H1 (cell line): Measurements from ENCODE around the gene NUP88. TPM values are rescaled to one million over a fixed set of nuclear protein-coding genes. Genes with fewer than 3 reads are reported as not detected.
"Not testable (repeated sequence)": the region's sequence is repeated elsewhere in the genome, so short reads cannot be mapped to it uniquely, and the experiment has no call there.

Experiments
- CTCF ChIA-PET: fragments of 300-600 bp; sonication (Branson Sonifier 250); formaldehyde crosslinking; loops from one replicate; lab custom pipeline; 2021; ENCODE audit not compliant: partially characterized antibody; lab: Charles Lee
- POLR2A ChIA-PET: fragments of 300-600 bp; sonication (Branson Sonifier 250); formaldehyde crosslinking; loops from one replicate; lab custom pipeline; 2021; ENCODE audit warnings: inconsistent platforms; ENCODE audit not compliant: partially characterized antibody; lab: Charles Lee
- DNase-seq, 2 experiments: peaks; one replicate each; pipeline versions ENCODE4 v3.0.0 to v3.0.0-alpha.2; 2010 to 2022; ENCODE audit warnings: low spot score in 2 of 2, low read depth in 1 of 2, mixed read lengths in 1 of 2
- FAIRE-seq: peaks from 2 replicates; lab custom pipeline; 2011; peaks lifted over from hg19 to GRCh38; lab: Jason Lieb, UNC
- H2AFZ ChIP-seq: 2 replicates; pipeline ENCODE4 v1.8.1; 2012; ENCODE audit warnings: low read length, inconsistent platforms
- H2AK5ac ChIP-seq: 2 replicates; pipeline ENCODE4 v1.6.1; 2013; ENCODE audit warnings: low read depth, low read length
- H2BK120ac ChIP-seq: replicated peaks from 2 replicates; pipeline ENCODE3; 2013; ENCODE audit warnings: low read depth, low read length, inconsistent platforms
- H2BK12ac ChIP-seq: 2 replicates; pipeline ENCODE4 v1.6.1; 2013; ENCODE audit warnings: low read depth, low read length
- H2BK15ac ChIP-seq: 2 replicates; pipeline ENCODE4 v1.6.1; 2013; ENCODE audit warnings: low read length
- H2BK20ac ChIP-seq: 2 replicates; pipeline ENCODE4 v1.6.1; 2013; ENCODE audit warnings: low read length
- H2BK5ac ChIP-seq: 2 replicates; pipeline ENCODE4 v1.6.1; 2013; ENCODE audit warnings: low read depth, low read length
- H3K14ac ChIP-seq: 2 replicates; pipeline ENCODE4 v1.6.1; 2013; ENCODE audit warnings: inconsistent platforms; ENCODE audit not compliant: insufficient read length
- H3K18ac ChIP-seq: 2 replicates; pipeline ENCODE4 v1.6.1; 2013; ENCODE audit warnings: low read length; ENCODE audit errors: extremely low read depth
- H3K23ac ChIP-seq: 2 replicates; pipeline ENCODE4 v1.6.1; 2013; ENCODE audit warnings: inconsistent platforms; ENCODE audit not compliant: insufficient read length
- H3K23me2 ChIP-seq: 2 replicates; pipeline ENCODE4 v1.6.1; 2013; ENCODE audit warnings: low read depth, low read length
- H3K27ac ChIP-seq: 2 replicates; pipeline ENCODE4 v1.6.1; 2011; ENCODE audit warnings: low read depth, low read length, inconsistent platforms
- H3K27me3 ChIP-seq, 4 experiments: replicated peaks in 1 of 4; 1 replicate in 1 of 4; 2 replicates in 3 of 4; pipeline versions ENCODE4 v1.6.1 to v1.8.1; 2011 to 2013; ENCODE audit warnings: low read length in 3 of 4, mild to moderate bottlenecking in 3 of 4, inconsistent platforms in 2 of 4, mixed read lengths in 2 of 4, moderate library complexity in 1 of 4; ENCODE audit not compliant: control insufficient read depth in 3 of 4, insufficient read depth in 3 of 4; ENCODE audit errors: extremely low read depth in 1 of 4
- H3K36me3 ChIP-seq, 4 experiments: 2 replicates each; pipeline versions ENCODE4 v1.6.1 to v1.8.1; 2011 to 2013; ENCODE audit warnings: mild to moderate bottlenecking in 4 of 4, low read length in 3 of 4, moderate library complexity in 2 of 4, control low read depth in 1 of 4, inconsistent platforms in 1 of 4; ENCODE audit not compliant: insufficient read depth in 4 of 4, control insufficient read depth in 2 of 4
- H3K4ac ChIP-seq: replicated peaks from 2 replicates; pipeline ENCODE3; 2013; ENCODE audit warnings: low read length, low read depth, mixed read lengths, inconsistent platforms; ENCODE audit not compliant: insufficient read length
- H3K4me1 ChIP-seq, 4 experiments: replicated peaks in 1 of 4; 1 replicate in 1 of 4; 2 replicates in 3 of 4; pipeline versions ENCODE4 v1.6.1 to v1.8.1; 2011 to 2013; ENCODE audit warnings: low read length in 3 of 4, inconsistent platforms in 2 of 4, mixed read lengths in 1 of 4; ENCODE audit not compliant: insufficient read depth in 4 of 4, control insufficient read depth in 3 of 4
- H3K4me2 ChIP-seq, 2 experiments: 2 replicates each; pipeline versions ENCODE4 v1.6.1 to v1.8.1; 2011 to 2013; ENCODE audit warnings: low read depth in 2 of 2, low read length in 2 of 2, control low read depth in 1 of 2, inconsistent platforms in 1 of 2, mild to moderate bottlenecking in 1 of 2; ENCODE audit not compliant: insufficient read depth in 1 of 2
- H3K4me3 ChIP-seq, 4 experiments: fragments of 200-600, 300-600 bp in 1 of 4; sonication (generic), shearing (Covaris generic), sonication (Bioruptor Twin) in 1 of 4; 2 replicates each; pipeline versions ENCODE4 v1.5.1 to v1.8.1; 2011 to 2016; ENCODE audit warnings: low read length in 4 of 4, low read depth in 3 of 4, control low read depth in 2 of 4, inconsistent platforms in 2 of 4, mild to moderate bottlenecking in 2 of 4, mixed read lengths in 1 of 4, moderate library complexity in 1 of 4; ENCODE audit not compliant: insufficient read depth in 2 of 4; ENCODE audit errors: extremely low read depth in 1 of 4
- H3K56ac ChIP-seq: replicated peaks from 2 replicates; pipeline ENCODE3; 2013; ENCODE audit warnings: low read depth, mild to moderate bottlenecking, mixed read lengths, low read length, inconsistent platforms; ENCODE audit not compliant: insufficient read length
- H3K79me1 ChIP-seq: 2 replicates; pipeline ENCODE4 v1.6.1; 2013; ENCODE audit warnings: low read depth, low read length, control low read depth
- H3K79me2 ChIP-seq, 2 experiments: 2 replicates each; pipeline versions ENCODE4 v1.6.1 to v1.8.1; 2012 to 2013; ENCODE audit warnings: low read length in 2 of 2, mild to moderate bottlenecking in 2 of 2, inconsistent platforms in 1 of 2; ENCODE audit not compliant: insufficient read depth in 2 of 2, control insufficient read depth in 1 of 2
- H3K9ac ChIP-seq, 4 experiments: replicated peaks in 1 of 4; 1 replicate in 1 of 4; 2 replicates in 3 of 4; pipeline versions ENCODE4 v1.6.1 to v1.8.1; 2011 to 2013; ENCODE audit warnings: low read depth in 3 of 4, low read length in 3 of 4, control low read depth in 2 of 4, mild to moderate bottlenecking in 2 of 4, moderate library complexity in 2 of 4, inconsistent platforms in 1 of 4; ENCODE audit errors: extremely low read depth in 1 of 4
- H3K9me3 ChIP-seq, 2 experiments: 2 replicates each; pipeline versions ENCODE4 v1.6.1 to v1.8.1; 2012 to 2013; ENCODE audit warnings: mild to moderate bottlenecking in 2 of 2, moderate library complexity in 2 of 2, control low read depth in 1 of 2, inconsistent platforms in 1 of 2, low read depth in 1 of 2, low read length in 1 of 2, mixed read lengths in 1 of 2; ENCODE audit not compliant: insufficient read depth in 2 of 2
- H4K20me1 ChIP-seq, 2 experiments: replicated peaks in 1 of 2; 2 replicates each; pipeline versions ENCODE3 to v1.8.1; 2011 to 2013; ENCODE audit warnings: inconsistent platforms in 2 of 2, low read length in 2 of 2, mild to moderate bottlenecking in 1 of 2; ENCODE audit not compliant: insufficient read depth in 2 of 2, control insufficient read depth in 1 of 2
- H4K5ac ChIP-seq: 2 replicates; pipeline ENCODE4 v1.6.1; 2013; ENCODE audit warnings: low read length, low read depth, mixed read lengths, inconsistent platforms; ENCODE audit not compliant: insufficient read length
- H4K8ac ChIP-seq: 2 replicates; pipeline ENCODE4 v1.8.0; 2013; ENCODE audit warnings: mild to moderate bottlenecking, moderate library complexity, low read length, inconsistent platforms; ENCODE audit not compliant: insufficient read depth; ENCODE audit errors: extremely low read depth
- H4K91ac ChIP-seq: replicated peaks from 2 replicates; pipeline ENCODE3; 2013; ENCODE audit warnings: low read length, mixed read lengths, inconsistent platforms; ENCODE audit not compliant: insufficient read length
- CTCF ChIP-seq, 3 experiments: IDR thresholded peaks; 1 replicate in 2 of 3; 2 replicates in 1 of 3; pipeline versions ENCODE4 v1.5.1 to v1.6.1; 2011; ENCODE audit warnings: low read length in 3 of 3, mild to moderate bottlenecking in 3 of 3, inconsistent platforms in 2 of 3, low read depth in 1 of 3, moderate library complexity in 1 of 3; ENCODE audit not compliant: insufficient read depth in 1 of 3; ENCODE audit errors: control extremely low read depth in 1 of 3
- POLR2AphosphoS5 ChIP-seq: IDR thresholded peaks from 2 replicates; pipeline ENCODE4 v1.6.1; 2011; ENCODE audit warnings: low read depth, low read length
- RAD21 ChIP-seq, 2 experiments: IDR thresholded peaks in 1 of 2; conservative IDR thresholded peaks in 1 of 2; 2 replicates each; pipeline ENCODE4 v1.6.1; 2011; ENCODE audit warnings: low read depth in 2 of 2, low read length in 2 of 2, improper control_type of control experiment in 1 of 2, inconsistent platforms in 1 of 2, mild to moderate bottlenecking in 1 of 2, moderate library complexity in 1 of 2
- WGBS, 2 experiments: shearing (Covaris generic) in 1 of 2; methylation state at CpG; one replicate each; pipeline versions ENCODE4 v1.1.6 to v1.1.7; 2013 to 2015; ENCODE audit warnings: low lambda C conversion rate in 2 of 2, mixed read lengths in 2 of 2, inconsistent platforms in 1 of 2, low coverage in 1 of 2, missing lambda C conversion rate in 1 of 2; ENCODE audit not compliant: insufficient replicate concordance in 2 of 2, insufficient coverage in 1 of 2, insufficient read length in 1 of 2; ENCODE audit errors: extremely low coverage in 1 of 2, missing lambda C conversion rate in 1 of 2; 5-methylcytosine and 5-hydroxymethylcytosine counted together
- polyA plus RNA-seq, 7 experiments: library from polyadenylated mRNA; depleted of rRNA in 3 of 7; stranded (reverse) in 5 of 7; unstranded in 2 of 7; fragments of >200 nt in 5 of 7; fragments of 200-250 nt in 2 of 7; gene quantifications; 1 replicate in 5 of 7; 2 replicates in 1 of 7; 4 replicates in 1 of 7; pipeline versions ENCODE4 v1.2.1 to v1.2.3, GENCODE V29; 2011 to 2013; ENCODE audit warnings: missing spikeins in 2 of 7, mixed read lengths in 2 of 7
- total RNA-seq: library from RNA; stranded (reverse); fragmentation: NEBNext Ultra II Directional; extraction: Animal tissue kit (Norgen Biotek cat#: 25700); gene quantifications from 2 replicates; pipeline ENCODE4 v1.2.1, GENCODE V29; 2021

Gene NUP88
- total and polyA plus RNA-seq, 2 of the 8 experiments (the other 6 are each of a cell fraction or from before 2014, with no cell fraction given): 77.4 to 105 TPM

- not testable (repeated sequence) for H3K4me2 ChIP-seq, H3K18ac ChIP-seq, H3K4ac ChIP-seq, H3K23me2 ChIP-seq, H3K4me1 ChIP-seq, H2AFZ ChIP-seq, H2BK5ac ChIP-seq, H3K9ac ChIP-seq, H3K14ac ChIP-seq, H4K8ac ChIP-seq, H2BK120ac ChIP-seq, H4K5ac ChIP-seq, H3K27ac ChIP-seq, H3K27me3 ChIP-seq, H3K4me3 ChIP-seq, H2AK5ac ChIP-seq, H2BK20ac ChIP-seq, H3K23ac ChIP-seq, H2BK12ac ChIP-seq, H4K91ac ChIP-seq, H3K79me1 ChIP-seq, H3K9me3 ChIP-seq, FAIRE-seq, H2BK15ac ChIP-seq, H3K56ac ChIP-seq
- POLR2A ChIA-PET: interaction anchor here (0.6 to 21.2 kb wide), 11 partner anchors 3 to 741 kb away, joined by 3 to 228 read pairs (median 6); partner anchors contain the start of genes C1QBP, DERL2, MIS12 and NUP88
- whole genome bisulfite sequencing, 2 experiments: 82% methylated on average over 5 of the region's 5 CpGs; no CpG with 5 or more reads in 1 of the 2 experiments
- TF ChIP-seq POLR2AphosphoS5 (0 out of 2 replicates have a peak, but pooled peaks have one; percentile 2), CTCF (IDR thresholded peaks at IDR 0.05; ENCODE audit: control extremely low read depth in 1 of 3, insufficient read depth in 1 of 3, low read depth in 1 of 3, low read length in 3 of 3) (peak; percentile 14 to 58 (median 28); a peak in 2 of 4 replicates), RAD21 (IDR thresholded peaks at IDR 0.05 in 1 of 2, conservative IDR thresholded peaks at IDR 0.05 in 1 of 2; ENCODE audit: low read depth in 2 of 2, low read length in 2 of 2) (peak in 1 of 2 experiments; percentile 9; a peak in 1 of 4 replicates)
- Histone ChIP-seq H3K79me2 (peaks cover under 1 to 15% of the 10 kb centered on the region in 2 experiments; a peak in 3 of 4 replicates), H4K20me1 (peaks cover 8 to 24% of the 10 kb centered on the region in 2 experiments), H3K36me3 (peaks cover 35 to 89% (median 79%) of the 10 kb centered on the region in 4 experiments)
- CTCF ChIA-PET: interaction anchor here (0.7 to 3.1 kb wide), 10 partner anchors 9 to 110 kb away, joined by 3 to 18 read pairs (median 3); partner anchors contain the start of genes C1QBP and NUP88
- peak in 1 of 2 experiments; percentile 55 for DNase-seq
Measured at GRCh38 chr17:5431234-5431633, 11.8 kb upstream of the NUP88 start.
